MM.1S (cell line): ENCODE measurements around the gene PRSS38.

Experiments
- DNase-seq: peaks from one replicate; pipeline ENCODE4 v3.0.0-alpha.2; 2015
- H2AFZ ChIP-seq: fragments of 300-600 bp; sonication (generic); 2 replicates; pipeline ENCODE4 v1.6.0; 2016; ENCODE audit warnings: antibody characterized with exemption, low read length
- H3F3A ChIP-seq: fragments of 300-600 bp; sonication (generic); 2 replicates; pipeline ENCODE4 v1.6.1; 2016; ENCODE audit warnings: mild to moderate bottlenecking, antibody characterized with exemption, low read length, moderate library complexity, mixed read lengths; ENCODE audit not compliant: insufficient read depth
- H3K27ac ChIP-seq: fragments of 300-600 bp; sonication (generic); 2 replicates; pipeline ENCODE4 v1.5.1; 2016; ENCODE audit warnings: mild to moderate bottlenecking, low read length
- H3K27me3 ChIP-seq: fragments of 300-600 bp; sonication (generic); replicated peaks from 2 replicates; pipeline ENCODE4 v1.6.0; 2016; ENCODE audit warnings: low read length; ENCODE audit not compliant: insufficient read depth
- H3K36me3 ChIP-seq: fragments of 300-600 bp; sonication (generic); replicated peaks from 2 replicates; pipeline ENCODE4 v1.6.1; 2016; ENCODE audit warnings: mild to moderate bottlenecking, low read length, mixed read lengths; ENCODE audit not compliant: insufficient read depth
- H3K4me1 ChIP-seq: fragments of 300-600 bp; sonication (generic); 2 replicates; pipeline ENCODE4 v1.6.1; 2016; ENCODE audit warnings: low read length, mixed read lengths
- H3K4me2 ChIP-seq: fragments of 300-600 bp; sonication (generic); 2 replicates; pipeline ENCODE4 v1.6.0; 2016; ENCODE audit warnings: low read depth, low read length
- H3K4me3 ChIP-seq: fragments of 300-600 bp; sonication (generic); 2 replicates; pipeline ENCODE4 v1.5.1; 2016; ENCODE audit warnings: low read length, mixed read lengths
- H3K79me2 ChIP-seq: fragments of 300-600 bp; sonication (generic); 2 replicates; pipeline ENCODE4 v1.6.1; 2016; ENCODE audit warnings: mixed run types, low read length, mixed read lengths
- H3K9ac ChIP-seq: fragments of 300-600 bp; sonication (generic); 2 replicates; pipeline ENCODE4 v1.6.1; 2016; ENCODE audit warnings: low read length, mixed read lengths
- H3K9me2 ChIP-seq: fragments of 300-600 bp; sonication (generic); replicated peaks from 2 replicates; pipeline ENCODE4 v1.6.1; 2016; ENCODE audit warnings: mild to moderate bottlenecking, low read length, mixed read lengths; ENCODE audit not compliant: insufficient read depth
- H3K9me3 ChIP-seq: fragments of 300-600 bp; sonication (generic); replicated peaks from 2 replicates; pipeline ENCODE4 v1.6.1; 2016; ENCODE audit warnings: mild to moderate bottlenecking, low read length, mixed read lengths; ENCODE audit not compliant: insufficient read depth
- H4K20me1 ChIP-seq: fragments of 300-600 bp; sonication (generic); 2 replicates; pipeline ENCODE4 v1.6.1; 2016; ENCODE audit warnings: mild to moderate bottlenecking, low read length, moderate library complexity, mixed read lengths; ENCODE audit not compliant: insufficient read depth
- CTCF ChIP-seq: fragments of 300-600 bp; sonication (generic); IDR thresholded peaks from 2 replicates; pipeline ENCODE4 v1.5.1; 2016; ENCODE audit warnings: antibody characterized with exemption, low read length, mixed read lengths
- EZH2 ChIP-seq: fragments of 300-600 bp; sonication (generic); optimal IDR thresholded peaks from 2 replicates; pipeline ENCODE3; 2017; ENCODE audit warnings: low read depth, mild to moderate bottlenecking, antibody characterized with exemption, low read length, mixed read lengths
- EZH2phosphoT487 ChIP-seq: fragments of 300-600 bp; sonication (generic); IDR thresholded peaks from 2 replicates; pipeline ENCODE4 v1.6.1; 2018; ENCODE audit warnings: antibody characterized with exemption, low read length

Gene PRSS38

GRCh38 chr1:227808566-227808965 lies 6.9 kb upstream of the PRSS38 start:
- no peak overlapping the region for H3K9ac ChIP-seq
- no peaks in the 10 kb centered on the region for H3K79me2 ChIP-seq
- H3K9me3 ChIP-seq = no peaks in the 10 kb centered on the region
- no peaks in the 10 kb centered on the region for H4K20me1 ChIP-seq
- no peak for DNase-seq
- H3K4me3 ChIP-seq = no peak overlapping the region
- H2AFZ ChIP-seq = no peak overlapping the region
- H3K4me2 ChIP-seq = no peak overlapping the region
- H3K27ac ChIP-seq = no peak overlapping the region
- no peaks in the 10 kb centered on the region for H3F3A ChIP-seq
- H3K27me3 ChIP-seq = no peaks in the 10 kb centered on the region
- H3K9me2 ChIP-seq = no peaks in the 10 kb centered on the region
- no peaks in the 10 kb centered on the region for H3K36me3 ChIP-seq
- no peaks in the 10 kb centered on the region for H3K4me1 ChIP-seq
- TF ChIP-seq CTCF = no peak

GRCh38 chr1:227809026-227809425 lies 6.4 kb upstream of the PRSS38 start:
- no peaks in the 10 kb centered on the region for H3F3A ChIP-seq
- no peak overlapping the region for H3K9ac ChIP-seq
- no peaks in the 10 kb centered on the region for H3K36me3 ChIP-seq
- H3K9me3 ChIP-seq = no peaks in the 10 kb centered on the region
- H3K27ac ChIP-seq = no peak overlapping the region
- no peaks in the 10 kb centered on the region for H3K4me1 ChIP-seq
- no peak for TF ChIP-seq EZH2phosphoT487
- no peak for TF ChIP-seq CTCF
- TF ChIP-seq EZH2 = no peak
- no peak for DNase-seq
- no peaks in the 10 kb centered on the region for H4K20me1 ChIP-seq
- no peak overlapping the region for H3K4me2 ChIP-seq
- H3K9me2 ChIP-seq = no peaks in the 10 kb centered on the region
- H2AFZ ChIP-seq = no peak overlapping the region
- H3K27me3 ChIP-seq = no peaks in the 10 kb centered on the region
- H3K4me3 ChIP-seq = no peak overlapping the region
- no peaks in the 10 kb centered on the region for H3K79me2 ChIP-seq

- Histone ChIP-seq H3K4me3 (no peak overlapping the region), H3K79me2 (no peaks in the 10 kb centered on the region), H4K20me1 (no peaks in the 10 kb centered on the region), H2AFZ (no peak overlapping the region), H3F3A (no peaks in the 10 kb centered on the region), H3K9ac (no peak overlapping the region), H3K27me3 (no peaks in the 10 kb centered on the region), H3K36me3 (no peaks in the 10 kb centered on the region), H3K9me3 (no peaks in the 10 kb centered on the region), H3K4me2 (no peak overlapping the region), H3K27ac (no peak overlapping the region), H3K4me1 (no peaks in the 10 kb centered on the region), H3K9me2 (no peaks in the 10 kb centered on the region)
- DNase-seq = no peak
- no peak for TF ChIP-seq EZH2
- TF ChIP-seq EZH2phosphoT487 = no peak
- TF ChIP-seq CTCF = no peak
These were observed 1.5 kb upstream of the PRSS38 start for GRCh38 chr1:227813962-227814361.
